HG02852 (cell line): Measurements from ENCODE around the gene KLHDC8A.
"Not testable (repeated sequence)": the region's sequence is repeated elsewhere in the genome, so short reads cannot be mapped to it uniquely, and the experiment has no call there.

ENCODE experiments used
- ATAC-seq: cut with Tn5 transposase; IDR thresholded peaks from one replicate; pipeline ENCODE4 v1.9.1; 2021; ENCODE audit warnings: mild to moderate bottlenecking, moderate library complexity; ENCODE audit not compliant: unreplicated experiment

Gene KLHDC8A

GRCh38 chr1:205371871-205372660, 15.3 kb upstream of the KLHDC8A start:
- no peak for ATAC-seq

- no peak for ATAC-seq
Observed at GRCh38 chr1:205370780-205371179, 14.1 kb upstream of the KLHDC8A start.

DNA sequence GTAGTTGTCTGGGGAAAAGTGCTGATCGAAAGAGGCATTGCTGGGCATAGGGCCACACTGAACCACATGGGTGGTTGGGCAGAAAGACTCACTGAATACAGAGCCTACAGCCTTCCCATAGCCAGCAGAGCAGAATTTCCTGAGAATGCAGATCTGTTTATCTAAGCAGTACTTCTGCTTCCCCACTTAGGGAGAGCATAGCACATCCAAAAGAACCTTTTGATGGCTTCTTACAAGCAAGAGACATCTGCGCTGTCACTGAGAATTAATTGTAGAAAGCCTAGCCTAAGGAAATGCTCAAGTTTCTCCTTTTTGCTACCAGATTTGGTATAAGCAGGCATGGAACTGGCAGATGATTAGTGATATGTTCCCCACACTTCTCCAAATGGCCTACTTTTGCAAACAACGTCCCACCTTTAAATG, 13.0 kb upstream of the KLHDC8A start:
- no peak for ATAC-seq

DNA sequence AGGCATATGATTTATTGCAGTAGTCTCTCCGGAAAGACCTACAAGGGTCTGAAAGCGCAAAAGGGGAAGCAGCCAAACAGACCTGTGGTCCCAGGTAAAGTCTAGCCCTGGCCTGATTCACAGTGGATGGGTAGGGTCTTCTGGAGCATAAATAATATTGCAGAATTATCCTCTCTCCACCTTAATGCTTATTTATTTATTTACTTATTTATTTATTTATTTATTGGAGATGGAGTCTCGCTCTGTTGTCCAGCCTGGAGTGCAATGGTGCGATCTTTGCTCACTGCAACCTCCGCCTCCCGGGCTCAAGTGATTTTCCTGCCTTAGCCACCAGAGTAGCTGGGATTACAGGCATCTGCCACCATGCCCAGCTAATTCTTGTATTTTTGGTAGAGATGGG, 11.8 kb upstream of the KLHDC8A start:
- no peak for ATAC-seq

DNA sequence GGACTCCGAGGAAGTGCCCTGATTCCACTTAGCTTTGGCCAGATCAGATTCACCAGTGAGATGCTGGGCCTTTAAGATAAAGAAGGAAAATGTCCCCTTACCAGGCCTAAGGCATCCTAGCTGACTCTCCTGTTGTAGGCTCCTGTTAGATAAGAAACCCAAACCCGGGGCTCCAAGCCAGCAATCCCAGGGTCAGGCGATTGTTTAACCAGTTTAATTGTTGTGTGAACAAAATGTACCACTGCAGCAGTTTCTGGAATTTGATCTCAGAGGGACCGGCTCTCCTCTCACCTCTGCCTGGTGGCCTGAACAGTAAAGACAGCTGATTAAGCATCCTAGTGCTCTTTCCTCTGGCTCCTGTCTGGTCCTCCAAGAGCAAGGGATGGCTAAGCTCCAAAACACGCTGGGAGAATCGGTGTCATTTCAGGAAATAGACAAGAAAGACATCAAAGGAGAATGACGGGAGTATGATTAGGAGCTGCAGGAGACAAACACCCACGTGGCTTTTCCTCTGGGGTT, 9.3 kb upstream of the KLHDC8A start:
- no peak for ATAC-seq

DNA sequence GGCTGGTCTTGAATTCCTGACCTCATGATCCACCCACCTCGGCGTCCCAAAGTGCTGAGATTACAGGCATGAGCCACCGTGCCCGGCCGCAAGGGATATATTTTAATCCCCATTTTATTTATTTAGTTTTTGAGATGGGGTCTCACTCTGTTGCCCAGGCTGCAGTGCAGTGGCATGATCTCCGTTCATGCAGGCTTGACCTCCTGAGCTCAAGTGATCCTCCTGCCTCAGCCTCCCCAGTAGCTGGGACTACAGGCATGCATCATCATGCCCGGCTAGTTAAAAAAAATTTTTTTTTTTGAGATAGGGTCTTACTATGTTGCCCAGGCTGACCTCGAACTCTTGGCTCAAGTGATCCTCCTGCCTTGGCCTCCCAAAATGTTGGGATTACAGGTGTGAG, 8.4 kb upstream of the KLHDC8A start:
- ATAC-seq: not testable (repeated sequence)

- ATAC-seq: no peak
Observed at GRCh38 chr1:205360891-205361290, 4.2 kb upstream of the KLHDC8A start.

DNA sequence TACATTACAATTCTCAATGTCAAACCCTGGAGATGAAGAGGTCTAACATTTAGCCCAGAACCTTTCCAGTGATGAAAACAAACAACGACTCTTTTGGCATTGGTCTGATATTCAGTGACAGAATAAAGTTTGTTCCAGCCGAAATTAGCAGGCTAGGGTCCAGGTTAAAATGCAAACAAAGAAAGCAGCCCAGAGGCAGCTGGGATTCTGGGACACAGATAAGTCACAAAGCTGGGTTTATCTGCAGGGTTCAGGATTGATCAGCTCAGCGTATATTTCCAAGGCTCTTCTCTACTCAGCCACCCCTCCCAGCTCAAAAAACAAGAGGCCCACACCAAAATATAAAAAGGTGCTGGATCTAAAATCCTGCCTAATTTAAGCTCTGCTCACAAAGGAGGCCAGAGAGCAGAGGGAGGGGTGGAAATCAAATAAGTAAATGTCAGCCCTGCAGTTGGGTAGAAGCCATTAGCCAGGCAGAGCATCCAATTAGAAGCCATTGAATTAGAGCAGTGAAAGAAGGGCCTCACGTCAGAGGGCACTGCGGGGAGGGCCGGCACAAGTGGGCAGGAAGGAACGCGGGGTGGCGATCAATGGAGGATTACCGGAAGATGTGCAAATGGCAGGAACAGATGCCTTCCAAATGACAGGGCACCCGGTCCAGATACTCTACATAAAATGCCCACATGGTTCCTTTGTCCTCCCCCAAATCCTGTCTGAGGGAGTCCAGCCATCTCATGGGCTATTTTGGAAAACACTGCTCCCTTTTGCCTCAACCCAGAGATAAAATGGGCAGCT, 3.2 kb upstream of the KLHDC8A start:
- ATAC-seq: no peak

- no peak for ATAC-seq
Observed at GRCh38 chr1:205358579-205358978, 1.9 kb upstream of the KLHDC8A start.

GRCh38 chr1:205357567-205357966, 845 bp upstream of the KLHDC8A start:
- ATAC-seq: no peak

GRCh38 chr1:205355075-205355453, 1.7 kb downstream of the KLHDC8A start:
- ATAC-seq: no peak

DNA sequence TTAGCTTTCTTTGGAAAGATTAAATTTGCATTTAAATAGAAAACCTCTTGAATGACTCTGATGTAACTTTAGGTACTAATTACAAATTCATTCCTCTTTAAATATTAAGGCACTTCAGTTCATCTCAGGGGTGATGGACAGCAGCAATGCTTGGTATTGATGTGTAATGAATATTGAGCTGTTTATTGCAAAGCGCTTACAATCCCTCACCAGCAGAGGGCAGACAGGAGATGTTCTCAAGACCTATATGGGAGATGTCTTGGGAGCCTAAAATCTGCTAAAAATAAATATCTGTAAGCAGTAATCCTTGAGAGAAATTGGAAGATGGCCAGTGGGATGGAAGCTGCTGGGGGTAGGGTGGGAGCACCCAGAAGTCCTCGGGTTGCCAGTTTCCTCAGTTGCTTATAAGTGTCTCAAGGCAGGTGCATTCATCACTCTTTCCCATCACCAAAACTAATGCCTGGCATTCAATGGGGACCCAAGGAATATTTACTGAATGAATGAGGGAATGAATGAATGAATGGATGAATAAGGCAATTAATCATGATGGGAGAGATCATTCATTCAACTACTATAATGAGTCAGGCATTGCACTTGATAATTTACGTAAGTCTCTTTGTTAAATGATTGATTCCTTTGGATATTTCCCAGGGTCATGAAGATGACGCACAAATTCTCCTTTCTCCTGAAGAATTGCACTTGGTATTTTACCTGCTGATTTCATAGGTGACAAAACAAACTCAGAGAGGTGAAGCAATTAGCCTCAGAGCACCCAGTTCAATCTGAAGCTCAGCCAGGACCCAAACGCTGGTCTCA, 2.3 kb downstream of the KLHDC8A start:
- no peak for ATAC-seq

- ATAC-seq: no peak
Observed at GRCh38 chr1:205353612-205354011, 3.1 kb downstream of the KLHDC8A start.

DNA sequence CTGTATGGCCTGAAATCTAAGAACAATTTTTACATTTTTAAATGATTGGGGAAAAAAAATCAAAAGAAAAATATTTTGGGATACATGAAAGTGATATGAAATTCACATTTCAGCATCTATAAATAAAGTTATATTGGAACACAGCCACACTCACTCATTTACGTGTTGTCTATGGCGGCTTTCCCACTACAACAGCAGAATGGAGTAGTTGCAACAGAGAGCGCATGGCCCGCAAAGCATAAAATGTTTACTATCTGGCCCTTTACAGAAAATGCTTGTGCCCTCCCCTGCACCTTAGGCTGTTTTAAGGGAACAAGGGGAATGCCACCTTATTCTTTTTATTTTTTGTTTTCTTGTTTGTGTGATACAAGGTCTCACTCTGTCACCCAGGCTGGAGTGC, 3.5 kb downstream of the KLHDC8A start:
- no peak for ATAC-seq

GRCh38 chr1:205351984-205352713, 4.6 kb downstream of the KLHDC8A start:
- ATAC-seq: no peak

DNA sequence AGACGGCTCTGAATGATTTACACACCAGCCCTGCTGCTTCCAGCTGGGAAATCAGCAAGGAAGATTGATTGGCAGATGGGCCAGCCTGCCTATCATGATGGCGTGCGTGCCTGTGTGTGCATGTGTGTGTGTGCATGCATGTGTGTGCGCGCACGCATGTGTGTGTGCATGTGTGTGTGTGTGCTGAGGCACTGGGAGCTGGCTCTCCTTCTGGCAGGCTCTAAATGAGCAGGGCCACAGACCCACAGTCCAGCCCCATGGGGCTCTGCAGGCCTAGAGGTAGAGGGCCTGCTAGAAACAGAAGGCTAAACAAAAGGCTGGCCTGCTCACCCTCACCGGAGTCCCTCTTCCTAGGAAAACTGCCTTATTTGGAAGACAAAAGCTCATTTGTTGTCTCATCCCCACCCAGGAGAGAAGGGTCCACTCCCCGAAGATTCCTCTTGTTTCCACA, 6.0 kb downstream of the KLHDC8A start:
- no peak for ATAC-seq

DNA sequence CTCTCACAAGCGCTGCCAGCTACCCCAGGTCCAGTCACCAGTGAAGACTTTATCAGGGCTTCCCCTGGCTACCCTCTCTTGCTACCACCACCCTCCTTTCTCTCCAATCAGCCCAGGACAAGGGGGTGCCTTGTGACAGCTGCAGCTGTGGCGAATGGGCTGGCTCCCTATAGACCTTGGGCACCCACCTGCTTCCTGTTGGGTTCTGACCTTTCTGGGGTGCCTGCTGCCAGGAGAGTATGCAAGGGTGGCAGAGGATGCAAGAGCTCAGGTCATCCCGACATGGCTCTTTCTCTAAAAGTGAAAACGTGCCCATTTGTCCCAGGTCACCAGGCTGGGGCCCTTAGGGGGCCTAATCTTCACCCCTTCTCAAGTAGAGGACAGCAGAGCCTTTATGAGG, 6.6 kb downstream of the KLHDC8A start:
- ATAC-seq: no peak

GRCh38 chr1:205348554-205349487, 7.9 kb downstream of the KLHDC8A start:
- no peak for ATAC-seq

- ATAC-seq: no peak
Observed at GRCh38 chr1:205346956-205347574, 9.7 kb downstream of the KLHDC8A start.
